GM19328 (cell line): ENCODE data around the gene ZSWIM6.

Source experiments
- ATAC-seq: cut with Tn5 transposase; IDR thresholded peaks from one replicate; pipeline ENCODE4 v1.9.1; 2021; ENCODE audit warnings: mild to moderate bottlenecking, moderate library complexity; ENCODE audit not compliant: unreplicated experiment

The ZSWIM6 gene

GRCh38 chr5:61357745-61358144 lies 25.7 kb downstream of the ZSWIM6 start:
- ATAC-seq = no peak

GRCh38 chr5:61362796-61363368 lies 30.8 kb downstream of the ZSWIM6 start:
- ATAC-seq = no peak

- no peak for ATAC-seq
These were observed 31.5 kb downstream of the ZSWIM6 start for GRCh38 chr5:61363401-61364114.

GRCh38 chr5:61366497-61367240 lies 34.6 kb downstream of the ZSWIM6 start:
- no peak for ATAC-seq

- no peak for ATAC-seq
These were observed 38.4 kb downstream of the ZSWIM6 start for GRCh38 chr5:61370506-61370905.

DNA sequence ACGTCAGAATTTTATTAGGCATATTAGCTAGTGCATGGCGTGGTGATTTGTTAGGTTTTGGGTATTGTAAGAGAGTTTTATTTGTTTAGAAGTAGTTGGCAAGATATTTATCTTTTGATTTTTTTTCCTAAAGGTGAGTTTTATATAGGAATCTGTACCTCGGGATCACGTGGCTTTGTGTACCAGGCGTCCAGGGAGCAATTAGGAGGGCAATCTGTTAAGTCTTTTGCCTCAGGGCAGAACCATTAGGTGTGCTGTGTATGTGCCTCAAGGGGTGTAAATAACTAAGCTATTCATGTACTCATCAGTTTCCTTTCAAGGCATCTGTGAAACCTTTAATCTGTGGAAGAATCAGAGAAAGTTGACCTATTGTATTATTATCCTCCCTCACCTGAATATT lies 39.4 kb downstream of the ZSWIM6 start:
- no peak for ATAC-seq

- ATAC-seq = no peak
These were observed 47.6 kb downstream of the ZSWIM6 start for GRCh38 chr5:61379677-61380076.

DNA sequence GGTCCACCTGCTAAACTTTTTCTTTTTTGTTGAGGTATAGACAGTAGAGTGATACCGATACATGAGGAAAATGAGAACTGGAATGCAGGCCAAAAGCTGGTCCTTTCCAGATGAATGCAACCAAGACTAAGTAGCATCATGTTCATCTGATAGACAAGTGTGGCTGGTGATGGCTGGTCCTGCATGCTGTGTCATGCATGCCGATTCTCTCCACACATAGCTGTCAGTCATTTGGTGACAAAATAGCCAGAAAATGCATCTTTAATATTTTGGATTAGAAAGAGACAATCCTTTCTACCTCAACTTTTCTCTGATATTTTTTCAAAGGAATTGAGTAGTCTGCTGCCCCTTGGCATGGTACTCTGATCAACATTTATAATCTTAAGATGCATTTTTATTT lies 49.9 kb downstream of the ZSWIM6 start:
- no peak for ATAC-seq

GRCh38 chr5:61385627-61386026 lies 53.6 kb downstream of the ZSWIM6 start:
- ATAC-seq = no peak

- ATAC-seq = no peak
These were observed 54.2 kb downstream of the ZSWIM6 start for GRCh38 chr5:61386045-61386800.

GRCh38 chr5:61389609-61390008 lies 57.6 kb downstream of the ZSWIM6 start:
- no peak for ATAC-seq

DNA sequence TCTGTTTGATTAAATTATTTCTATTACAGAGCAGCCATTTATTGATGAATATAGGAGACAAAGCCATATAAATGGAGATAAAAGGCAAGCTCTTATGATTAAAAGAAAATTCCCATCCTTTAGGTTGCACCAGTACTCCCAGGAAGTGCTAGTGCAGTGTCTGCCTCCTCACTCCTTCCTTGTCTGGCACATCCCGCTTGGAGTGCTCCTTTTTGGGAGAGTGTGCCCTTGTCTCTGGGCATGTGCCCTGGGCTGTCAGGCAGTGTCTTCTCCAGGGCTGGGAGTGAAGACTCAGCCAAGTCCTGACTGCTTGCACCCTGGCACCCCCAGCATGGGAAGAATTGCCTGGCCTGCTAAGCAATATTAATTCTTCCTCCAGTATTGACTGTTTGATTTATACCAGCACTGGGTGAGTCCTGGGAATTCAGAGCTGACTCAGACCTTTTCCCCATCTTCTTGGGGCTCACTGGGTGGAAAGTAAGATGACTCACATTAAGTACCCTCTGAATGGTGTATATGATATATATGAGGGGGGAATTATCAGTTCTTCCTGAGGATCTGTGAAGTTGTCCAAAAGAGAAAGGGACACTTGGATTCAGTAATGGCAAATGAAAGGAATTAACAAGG lies 62.1 kb downstream of the ZSWIM6 start:
- no peak for ATAC-seq

GRCh38 chr5:61394793-61395192 lies 62.7 kb downstream of the ZSWIM6 start:
- no peak for ATAC-seq

- ATAC-seq = no peak
These were observed 65.2 kb downstream of the ZSWIM6 start for GRCh38 chr5:61397238-61397637.

DNA sequence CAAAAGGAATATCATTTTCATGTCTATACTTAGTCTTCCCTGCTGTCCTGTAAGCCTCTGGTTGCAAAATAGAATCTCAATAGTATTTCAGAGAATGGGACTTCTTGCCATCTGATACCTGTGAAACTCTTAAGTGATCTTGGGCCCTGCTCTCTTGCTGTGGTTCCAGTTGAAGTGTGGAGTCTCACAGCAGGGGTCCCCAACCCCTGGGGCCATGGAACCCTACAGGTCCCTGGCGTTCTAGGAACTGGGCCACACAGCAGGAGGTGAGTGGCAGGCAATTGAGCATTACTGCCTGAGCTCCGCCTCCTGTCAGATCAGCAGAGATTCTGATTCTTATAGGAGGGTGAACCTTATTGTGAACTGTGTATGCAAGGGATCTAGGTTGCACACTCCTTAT lies 65.9 kb downstream of the ZSWIM6 start:
- no peak for ATAC-seq

DNA sequence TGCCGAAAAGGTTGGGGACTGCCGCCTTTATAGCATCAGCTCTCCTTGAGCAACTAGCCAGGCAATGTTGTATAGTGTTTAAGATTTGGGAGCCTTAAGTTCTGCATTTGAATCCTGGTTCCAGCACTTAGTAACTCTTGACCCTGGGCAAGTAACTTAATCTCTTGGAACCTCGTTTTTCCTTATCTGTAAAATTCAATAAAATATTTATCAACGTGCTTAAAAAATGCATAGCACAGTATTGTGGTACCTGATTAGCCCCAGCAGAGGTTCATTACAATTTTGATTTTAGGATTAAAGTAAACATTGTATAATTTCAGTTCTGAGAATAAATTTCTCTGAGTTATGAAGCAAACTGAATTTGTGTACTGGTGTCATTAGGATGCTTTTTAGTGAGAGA lies 66.4 kb downstream of the ZSWIM6 start:
- no peak for ATAC-seq

DNA sequence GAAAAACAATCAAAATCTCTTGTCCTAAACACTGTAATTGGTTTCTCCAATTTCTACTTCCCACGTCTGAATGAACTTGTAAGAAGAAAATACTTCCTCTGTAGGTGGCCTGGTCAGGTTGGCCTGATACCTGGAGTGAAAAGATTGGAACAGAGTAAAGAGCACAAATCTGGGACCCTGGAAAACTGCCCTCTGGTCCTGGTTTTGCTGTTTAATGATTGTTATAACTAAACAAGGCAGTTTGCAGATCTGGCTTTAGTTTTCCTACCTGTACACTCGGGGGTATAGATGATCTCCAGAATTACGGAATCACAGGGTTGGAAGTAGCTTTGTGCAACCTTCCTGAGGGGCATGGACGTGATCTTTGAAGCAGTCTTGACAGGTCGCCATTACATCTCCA lies 67.6 kb downstream of the ZSWIM6 start:
- ATAC-seq = no peak

DNA sequence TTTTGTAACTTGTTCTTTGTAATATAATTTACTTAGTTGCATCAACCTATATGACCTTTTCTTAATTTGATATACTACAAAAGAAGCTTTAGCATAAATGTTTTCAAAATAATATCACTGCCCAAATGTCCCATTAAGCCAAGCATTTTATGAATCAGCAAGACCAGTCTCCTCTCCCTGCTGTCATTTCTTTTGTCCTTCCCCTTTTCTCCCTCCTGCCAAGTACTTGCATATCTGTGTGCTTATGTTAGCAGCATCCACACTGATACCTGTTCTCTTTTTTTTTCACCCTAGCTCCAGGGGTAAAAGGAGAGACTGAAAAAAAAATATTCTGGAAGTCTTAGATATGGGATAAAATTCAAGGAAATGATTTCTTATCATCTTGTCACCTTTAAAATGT lies 69.7 kb downstream of the ZSWIM6 start:
- no peak for ATAC-seq

- no peak for ATAC-seq
These were observed 70.3 kb downstream of the ZSWIM6 start for GRCh38 chr5:61402244-61402823.
